ENCODE data around the gene ZNF506. TPM values are rescaled to one million over a fixed set of nuclear protein-coding genes. Genes with fewer than 3 reads are reported as not detected.
"Not testable (repeated sequence)": the region's sequence is repeated elsewhere in the genome, so short reads cannot be mapped to it uniquely, and the experiment has no call there.

The ZNF506 gene
- total and polyA plus RNA-seq, 9 donors = 10.3 to 46.1 (median 25.7) TPM

DNA sequence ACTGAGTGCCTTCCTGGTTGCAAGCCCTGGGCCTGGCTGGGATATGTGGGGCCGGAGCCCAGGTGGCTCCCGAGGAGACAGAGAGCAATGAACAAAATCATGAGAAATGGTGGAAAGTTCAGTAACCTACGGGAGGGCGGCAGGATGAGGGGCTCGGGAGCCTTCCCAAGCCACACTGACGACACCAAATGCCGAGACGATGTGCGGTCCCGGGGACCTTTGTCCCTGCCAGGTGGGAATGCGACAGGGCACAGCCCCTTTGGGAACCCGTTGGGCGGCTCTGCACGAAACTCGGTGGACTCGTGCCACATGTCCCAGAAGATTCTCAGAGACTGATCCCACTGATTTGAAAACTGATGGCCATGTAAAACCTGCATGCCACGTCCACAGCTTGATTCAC lies 76.9 kb downstream of the ZNF506 start:
- WGBS, 3 donors = 88 to 91% (median 89%) methylated on average over 17 of the region's 17 CpGs
- H3K4me1 ChIP-seq (ENCODE audit: insufficient read depth) = no peaks in the 10 kb centered on the region
- intact Hi-C loops (cut with DNase I) = no loop called here
- no peaks in the 10 kb centered on the region for H3K36me3 ChIP-seq
- no peak for DNase-seq
- H3K27ac ChIP-seq = no peak overlapping the region
- no peaks in the 10 kb centered on the region for H3K27me3 ChIP-seq
- TF ChIP-seq POLR2A (IDR thresholded peaks at IDR 0.05) (no peak), EP300 (IDR thresholded peaks at IDR 0.05) (no peak)
- TF ChIP-seq, protein P1, sequence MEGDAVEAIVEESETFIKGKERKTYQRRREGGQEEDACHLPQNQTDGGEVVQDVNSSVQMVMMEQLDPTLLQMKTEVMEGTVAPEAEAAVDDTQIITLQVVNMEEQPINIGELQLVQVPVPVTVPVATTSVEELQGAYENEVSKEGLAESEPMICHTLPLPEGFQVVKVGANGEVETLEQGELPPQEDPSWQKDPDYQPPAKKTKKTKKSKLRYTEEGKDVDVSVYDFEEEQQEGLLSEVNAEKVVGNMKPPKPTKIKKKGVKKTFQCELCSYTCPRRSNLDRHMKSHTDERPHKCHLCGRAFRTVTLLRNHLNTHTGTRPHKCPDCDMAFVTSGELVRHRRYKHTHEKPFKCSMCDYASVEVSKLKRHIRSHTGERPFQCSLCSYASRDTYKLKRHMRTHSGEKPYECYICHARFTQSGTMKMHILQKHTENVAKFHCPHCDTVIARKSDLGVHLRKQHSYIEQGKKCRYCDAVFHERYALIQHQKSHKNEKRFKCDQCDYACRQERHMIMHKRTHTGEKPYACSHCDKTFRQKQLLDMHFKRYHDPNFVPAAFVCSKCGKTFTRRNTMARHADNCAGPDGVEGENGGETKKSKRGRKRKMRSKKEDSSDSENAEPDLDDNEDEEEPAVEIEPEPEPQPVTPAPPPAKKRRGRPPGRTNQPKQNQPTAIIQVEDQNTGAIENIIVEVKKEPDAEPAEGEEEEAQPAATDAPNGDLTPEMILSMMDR (IDR thresholded peaks at IDR 0.05) = no peak
- H3K4me3 ChIP-seq = no peak overlapping the region
- H3K9me3 ChIP-seq = no peaks in the 10 kb centered on the region

DNA sequence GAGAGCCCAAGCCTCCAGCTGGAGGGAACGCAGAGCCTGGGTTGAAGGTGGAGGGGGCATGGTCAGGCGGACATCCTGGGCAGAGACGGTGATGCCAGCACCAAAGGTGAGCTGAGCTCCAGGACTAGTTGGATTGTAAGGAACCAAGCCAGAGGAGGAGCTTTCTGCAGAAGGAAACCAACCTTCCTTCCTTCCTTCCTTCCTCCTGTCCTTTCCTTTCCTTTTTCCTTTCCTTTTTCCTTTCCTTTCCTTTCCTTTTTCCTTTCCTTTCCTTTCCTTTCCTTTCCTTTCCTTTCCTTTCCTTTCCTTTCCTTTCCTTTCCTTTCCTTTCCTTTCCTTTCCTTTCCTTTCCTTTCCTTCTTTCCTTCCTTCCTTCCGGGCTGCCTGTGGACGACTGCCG lies 77.6 kb downstream of the ZNF506 start:
- 72 to 80% (median 74%) methylated on average over 6 of the region's 6 CpGs for WGBS, 3 donors
- H3K36me3 ChIP-seq; DNase-seq; intact Hi-C loops (cut with DNase I); H3K27me3 ChIP-seq; H3K9me3 ChIP-seq; H3K4me1 ChIP-seq (ENCODE audit: insufficient read depth); H3K27ac ChIP-seq; H3K4me3 ChIP-seq: not testable (repeated sequence)

DNA sequence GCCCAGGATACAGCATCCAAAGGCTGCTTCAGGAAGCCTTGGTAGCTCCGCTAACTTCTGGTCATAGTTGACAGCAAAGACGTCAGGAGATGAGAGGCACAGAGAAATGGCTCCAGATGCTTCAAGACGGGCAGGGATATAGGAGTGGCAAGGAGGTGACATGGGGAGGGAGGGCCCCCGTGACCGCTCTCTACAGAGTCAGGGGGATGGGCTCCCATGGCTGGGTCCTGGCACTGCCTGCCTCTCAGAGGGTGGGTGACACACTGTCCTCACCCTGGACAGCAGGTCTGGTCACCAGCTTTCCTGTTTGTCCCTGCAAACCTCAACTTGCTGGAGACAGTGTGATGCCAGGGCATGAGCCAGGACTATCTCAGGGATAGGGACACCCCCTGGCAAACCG lies 78.4 kb downstream of the ZNF506 start:
- H3K27me3 ChIP-seq = no peaks in the 10 kb centered on the region
- H3K4me3 ChIP-seq = no peak overlapping the region
- H3K9me3 ChIP-seq = no peaks in the 10 kb centered on the region
- TF ChIP-seq, protein P1 (IDR thresholded peaks at IDR 0.05) = no peak
- TF ChIP-seq EP300 (IDR thresholded peaks at IDR 0.05) (no peak), POLR2A (IDR thresholded peaks at IDR 0.05) (no peak)
- H3K36me3 ChIP-seq = no peaks in the 10 kb centered on the region
- no peak for DNase-seq
- intact Hi-C loops (cut with DNase I) = no loop called here
- 80 to 81% (median 80%) methylated on average over 6 of the region's 6 CpGs for WGBS, 3 donors
- no peaks in the 10 kb centered on the region for H3K4me1 ChIP-seq (ENCODE audit: insufficient read depth)
- no peak overlapping the region for H3K27ac ChIP-seq

DNA sequence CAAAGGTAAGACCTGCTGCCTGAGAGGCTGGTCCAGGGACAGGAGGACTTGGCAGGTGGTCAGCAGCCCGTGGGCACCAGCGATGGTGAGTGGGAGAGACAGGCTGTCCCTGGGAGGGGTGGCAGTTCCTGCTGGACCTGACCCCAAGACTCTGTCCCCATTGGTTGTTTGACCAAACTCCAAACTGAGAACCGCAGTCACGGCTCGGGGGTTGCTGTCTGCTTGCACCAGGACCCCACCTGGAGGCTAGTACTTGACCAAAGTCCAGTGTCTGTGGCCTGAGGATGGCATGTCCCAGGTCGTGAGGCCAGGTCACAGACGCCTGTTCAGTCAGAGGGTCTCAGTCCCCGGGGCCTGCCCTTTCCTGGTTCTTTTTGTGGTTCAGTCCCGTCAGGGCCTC lies 78.8 kb downstream of the ZNF506 start:
- Histone ChIP-seq H3K4me3 (no peak overlapping the region), H3K4me1 (ENCODE audit: insufficient read depth) (no peaks in the 10 kb centered on the region), H3K9me3 (no peaks in the 10 kb centered on the region), H3K27ac (no peak overlapping the region), H3K36me3 (no peaks in the 10 kb centered on the region), H3K27me3 (no peaks in the 10 kb centered on the region)
- intact Hi-C loops (cut with DNase I) = no loop called here
- WGBS, 3 donors = 76 to 86% (median 80%) methylated on average over 9 of the region's 9 CpGs
- DNase-seq = no peak
- TF ChIP-seq POLR2A (IDR thresholded peaks at IDR 0.05) (no peak), EP300 (IDR thresholded peaks at IDR 0.05) (no peak)
- TF ChIP-seq, protein P1 (IDR thresholded peaks at IDR 0.05) = no peak

Small RNAs within 50 kb of the gene (small RNA-seq; reads per million reads assigned to genes)
- gene AC011477.5 = not detected

Other genes starting within 250 kb of the ZNF506 start
- gene PBX4, start 203.1 kb downstream of the ZNF506 start, total RNA-seq = 1 to 10 TPM; 1.9 to 4.4 (median 3.2) TPM
- 1 to 10 TPM in 1 of 2 donors, under 1 TPM in 1; 0.73 to 4.1 TPM for gene PBX4, start 203.1 kb downstream of the ZNF506 start, polyA plus RNA-seq
- gene LPAR2, start 193.5 kb downstream of the ZNF506 start, total RNA-seq = 10 to 100 TPM in 1 of 7 donors, 1 to 10 TPM in 6; 4.5 to 17.0 (median 7.3) TPM
- gene LPAR2, start 193.5 kb downstream of the ZNF506 start, polyA plus RNA-seq = 1 to 10 TPM; 3.2 to 7.9 TPM
- 1 to 10 TPM; 3.9 to 6.9 (median 5.2) TPM for gene GMIP, start 178.1 kb downstream of the ZNF506 start, total RNA-seq
- 1 to 10 TPM; 3.3 to 3.8 TPM for gene GMIP, start 178.1 kb downstream of the ZNF506 start, polyA plus RNA-seq
- 100 to 1,000 TPM in 2 of 7 donors, 10 to 100 TPM in 5; 46.7 to 407 (median 67.7) TPM for gene ATP13A1, start 158.1 kb downstream of the ZNF506 start, total RNA-seq
- 10 to 100 TPM; 24.9 to 40.9 TPM for gene ATP13A1, start 158.1 kb downstream of the ZNF506 start, polyA plus RNA-seq
- gene ZNF101, start 152.9 kb downstream of the ZNF506 start, total RNA-seq = 10 to 100 TPM in 1 of 7 donors, 1 to 10 TPM in 6; 2.9 to 12.6 (median 5.6) TPM
- gene ZNF101, start 152.9 kb downstream of the ZNF506 start, polyA plus RNA-seq = 10 to 100 TPM in 1 of 2 donors, 1 to 10 TPM in 1; 4.2 to 10.4 TPM
- gene ZNF14, start 88.6 kb downstream of the ZNF506 start, total RNA-seq = 10 to 100 TPM in 6 of 7 donors, 1 to 10 TPM in 1; 9.0 to 19.9 (median 12.6) TPM
- 1 to 10 TPM; 6.3 to 9.5 TPM for gene ZNF14, start 88.6 kb downstream of the ZNF506 start, polyA plus RNA-seq
- 10 to 100 TPM in 6 of 7 donors, 1 to 10 TPM in 1; 9.1 to 20.3 (median 15.1) TPM for gene ZNF253, start 44.1 kb upstream of the ZNF506 start, total RNA-seq
- gene ZNF253, start 44.1 kb upstream of the ZNF506 start, polyA plus RNA-seq = 10 to 100 TPM; 12.7 to 16.8 TPM
- 10 to 100 TPM in 2 of 7 donors, 1 to 10 TPM in 5; 4.9 to 15.2 (median 7.7) TPM for gene ZNF93, start 79.2 kb upstream of the ZNF506 start, total RNA-seq
- 1 to 10 TPM; 5.5 to 8.9 TPM for gene ZNF93, start 79.2 kb upstream of the ZNF506 start, polyA plus RNA-seq
- 1 to 10 TPM; 1.4 to 7.6 (median 4.5) TPM for gene ZNF682, start 217.8 kb upstream of the ZNF506 start, total RNA-seq
- gene ZNF682, start 217.8 kb upstream of the ZNF506 start, polyA plus RNA-seq = 1 to 10 TPM; 1.9 to 3.6 TPM